AG20443 (cell line): ENCODE data around the gene LCP1.

ENCODE experiments used
- DNase-seq: peaks from one replicate; pipeline ENCODE4 v3.0.0; 2012; ENCODE audit warnings: low spot score, mixed read lengths

LCP1 gene

DNA sequence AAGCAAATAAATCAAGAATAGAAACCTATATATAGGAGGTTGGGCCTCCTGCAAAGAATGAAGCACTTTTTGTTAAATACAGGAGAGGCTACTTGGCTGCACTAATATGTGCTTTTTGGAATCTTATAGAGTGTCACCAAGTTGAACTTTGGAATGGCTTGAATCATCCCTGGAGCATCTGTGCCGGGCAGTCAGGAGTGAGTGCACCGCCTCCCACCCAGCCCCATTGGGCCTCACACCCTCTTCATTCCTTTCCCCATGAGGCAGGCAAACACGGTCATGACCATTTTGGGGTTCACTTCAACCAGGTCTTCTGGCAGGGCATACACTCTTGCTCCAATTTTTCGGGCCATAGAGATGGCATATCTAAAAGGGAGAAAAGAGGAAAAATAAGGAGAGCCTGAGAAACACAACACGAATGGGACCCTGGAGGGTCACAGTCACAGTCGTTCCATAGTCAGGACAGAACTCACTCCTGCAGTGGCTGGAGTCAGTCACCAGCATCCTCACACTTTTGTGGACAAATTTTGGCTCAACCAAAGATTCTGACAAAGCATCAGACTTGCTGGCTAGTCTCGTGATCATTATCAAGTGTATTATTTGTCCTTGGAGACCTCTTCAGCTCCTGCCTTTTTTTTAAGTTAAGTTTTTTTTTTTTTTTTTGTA lies 54.5 kb downstream of the LCP1 start:
- no peak for DNase-seq

GRCh38 chr13:46126552-46127357 lies 55.2 kb downstream of the LCP1 start:
- DNase-seq: peak; percentile 81

- DNase-seq: no peak
These were observed 55.9 kb downstream of the LCP1 start for GRCh38 chr13:46126056-46126455.

GRCh38 chr13:46124967-46125933 lies 56.7 kb downstream of the LCP1 start:
- no peak for DNase-seq

DNA sequence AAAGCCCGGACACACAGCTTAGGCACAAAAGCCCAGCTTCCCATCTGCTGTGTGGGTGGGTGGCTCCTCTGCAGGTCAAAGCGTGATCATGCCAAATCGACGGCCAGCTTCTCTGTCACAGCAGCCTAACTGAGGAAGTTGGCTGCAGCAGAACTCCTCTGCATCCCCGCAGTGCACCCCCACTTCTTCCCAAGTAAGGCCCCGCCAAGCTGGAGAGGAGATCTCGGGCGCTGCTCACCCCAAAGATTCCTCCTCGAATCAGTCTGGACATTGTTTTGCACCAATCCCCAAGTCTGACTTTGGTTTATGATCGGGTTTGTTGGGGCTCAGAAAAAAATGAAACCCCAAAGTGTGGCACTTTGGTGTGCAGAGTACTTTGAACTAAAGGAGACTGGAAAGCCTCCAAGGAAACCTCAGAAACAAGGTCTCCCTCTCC lies 57.4 kb downstream of the LCP1 start:
- DNase-seq: no peak

DNA sequence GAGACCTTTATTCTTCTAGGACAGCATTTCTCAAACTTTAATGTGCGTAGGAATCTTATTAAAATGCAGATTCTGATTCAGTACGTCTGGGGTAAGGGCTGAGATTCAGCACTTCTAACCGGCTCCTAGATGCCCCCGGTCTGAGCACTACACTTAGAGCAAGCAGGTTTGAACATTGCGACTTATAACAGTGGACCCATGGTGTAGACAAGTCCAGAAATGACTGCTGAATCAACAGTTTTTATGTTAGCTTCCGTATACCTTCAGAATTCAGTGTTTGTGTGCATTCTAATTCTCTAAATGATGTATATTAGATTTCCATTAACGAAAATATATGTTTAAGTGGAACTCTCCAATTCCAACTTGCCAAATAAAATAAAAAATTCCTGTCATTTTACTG lies 59.7 kb downstream of the LCP1 start:
- DNase-seq: no peak

- no peak for DNase-seq
These were observed 60.3 kb downstream of the LCP1 start for GRCh38 chr13:46121597-46122163.

- DNase-seq: no peak
These were observed 60.9 kb downstream of the LCP1 start for GRCh38 chr13:46121033-46121432.

DNA sequence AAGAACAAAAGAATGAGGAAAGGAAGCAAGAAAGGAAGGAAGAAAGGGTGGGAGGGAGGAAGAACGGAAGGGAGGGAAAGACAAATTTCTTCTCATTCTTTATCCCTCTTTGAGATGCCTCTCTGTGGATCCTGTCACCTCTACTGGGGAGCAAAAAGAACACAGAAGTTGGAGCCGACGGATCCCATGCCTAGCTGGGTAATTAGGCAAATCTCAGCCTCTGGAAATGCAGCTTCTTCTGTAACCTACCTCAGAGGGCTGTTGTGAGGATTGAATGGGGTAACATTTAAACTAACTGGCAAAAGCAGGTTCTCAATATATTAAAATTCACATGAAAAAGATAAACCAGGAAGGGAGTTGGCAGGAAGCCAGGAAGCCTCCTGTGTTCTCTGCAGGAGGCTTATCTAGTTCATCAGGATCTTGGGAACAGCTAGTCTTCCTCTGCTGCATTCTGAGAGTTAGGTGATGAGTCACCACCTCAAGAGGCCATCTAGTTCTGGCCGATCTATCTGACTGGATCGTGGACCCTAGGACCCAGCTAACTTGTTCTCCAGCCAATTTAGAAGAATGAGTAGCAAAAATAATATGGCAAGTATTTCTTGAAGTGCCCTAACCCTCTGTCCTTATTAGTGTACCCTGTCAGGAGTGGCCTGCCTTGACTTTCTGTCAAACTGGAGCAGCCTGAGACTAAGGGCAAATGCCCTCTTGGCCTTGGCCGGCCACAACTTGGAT lies 61.9 kb downstream of the LCP1 start:
- DNase-seq: no peak

GRCh38 chr13:46116653-46117502 lies 65.1 kb downstream of the LCP1 start:
- no peak for DNase-seq

- no peak for DNase-seq
These were observed 67.4 kb downstream of the LCP1 start for GRCh38 chr13:46114613-46115012.

- DNase-seq: no peak
These were observed 68.4 kb downstream of the LCP1 start for GRCh38 chr13:46113596-46113995.

DNA sequence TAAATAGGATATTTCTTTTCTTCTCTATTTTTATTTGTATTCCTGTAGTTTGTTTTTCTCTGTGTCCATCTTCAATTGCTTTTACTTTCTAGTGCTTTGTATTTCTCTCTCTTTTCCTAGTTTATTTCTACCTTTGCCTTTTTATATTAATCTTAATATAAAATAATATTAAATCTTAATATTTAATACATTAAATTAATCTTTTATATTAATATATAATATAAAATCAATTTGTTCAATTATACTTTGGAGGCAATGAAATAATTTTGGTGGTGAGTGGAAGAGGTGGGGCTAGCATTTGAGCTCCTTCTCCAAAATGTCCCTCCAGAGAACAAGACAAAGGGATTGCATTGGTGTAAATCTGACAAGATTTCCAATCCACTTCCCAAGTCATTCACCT lies 70.8 kb downstream of the LCP1 start:
- no peak for DNase-seq

GRCh38 chr13:46109451-46109850 lies 72.5 kb downstream of the LCP1 start:
- no peak for DNase-seq

DNA sequence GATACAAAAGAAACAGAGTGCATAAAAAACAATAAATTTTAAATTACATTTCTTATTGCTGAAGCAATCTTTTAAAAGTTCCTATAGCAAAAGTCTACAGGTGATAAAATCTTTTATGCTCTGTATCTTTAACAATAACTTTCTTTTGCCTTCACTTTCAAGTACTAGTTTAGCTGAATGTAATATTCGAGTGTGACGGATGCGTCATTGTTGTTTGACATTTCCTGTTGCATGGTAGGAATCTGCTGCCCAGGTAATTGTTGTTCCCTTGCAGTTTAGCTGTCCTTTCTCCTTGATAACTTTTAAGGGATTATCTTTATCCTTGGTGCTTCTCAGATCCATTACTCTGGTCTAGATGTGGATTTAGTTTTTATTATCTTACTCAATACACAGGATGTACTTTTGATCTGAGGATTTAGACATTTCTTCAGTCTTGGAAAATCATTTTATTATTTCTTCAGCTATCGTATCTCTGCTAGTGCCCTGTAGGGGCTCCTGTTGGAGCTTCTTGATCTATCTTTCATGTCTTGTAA lies 75.1 kb downstream of the LCP1 start:
- no peak for DNase-seq

GRCh38 chr13:46104868-46105267 lies 77.1 kb downstream of the LCP1 start, which contains the start of gene CPB2:
Gene CPB2, minus strand, starts transcription at chr13:46105033. Its CDS starts 24 bp downstream, at chr13:46105009.
- no peak for DNase-seq

DNA sequence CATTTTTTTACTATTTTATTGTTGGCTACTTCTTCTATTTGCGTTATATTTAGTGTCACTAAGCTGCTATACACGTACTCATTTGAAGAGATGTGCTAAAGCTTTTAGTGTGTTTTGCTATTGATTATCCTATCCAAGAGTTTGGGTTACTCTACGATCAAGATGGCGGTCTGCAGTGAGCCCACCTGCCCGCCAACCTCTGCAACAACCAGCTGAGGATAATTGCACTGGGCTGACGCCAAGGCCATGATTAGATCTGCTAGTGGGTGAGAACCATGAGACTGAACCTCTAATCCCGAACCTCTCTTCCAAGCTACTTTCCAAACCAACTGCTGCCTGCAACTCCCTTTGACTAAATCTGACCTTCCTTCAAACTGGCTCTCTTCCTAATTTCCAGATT lies 78.9 kb downstream of the LCP1 start:
- no peak for DNase-seq

GRCh38 chr13:46102255-46102605 lies 79.7 kb downstream of the LCP1 start:
- no peak for DNase-seq

- DNase-seq: no peak
These were observed 80.3 kb downstream of the LCP1 start for GRCh38 chr13:46101484-46102254.
